Immature natural killer cell (primary cell): ENCODE results near the gene CFAP298. TPM values are rescaled to one million over a fixed set of nuclear protein-coding genes. Genes with fewer than 3 reads are reported as not detected.
A peak's percentile ranks its signal among the peaks of the same experiment; 100 is the strongest.

Experiments
- DNase-seq, 3 donors: peaks; one replicate each; pipeline ENCODE4 v3.0.0; 2022; ENCODE audit warnings: mixed read lengths in 1 of 3
- H3K27ac Mint-ChIP-seq, 6 donors: one replicate each; pipeline ENCODE4 v1.8.0; 2020; ENCODE audit warnings: mixed read lengths in 6 of 6, mild to moderate bottlenecking in 5 of 6, inconsistent platforms in 4 of 6, moderate library complexity in 3 of 6
- H3K27me3 Mint-ChIP-seq, 3 donors: one replicate each; pipeline ENCODE4 v1.8.0; 2020 to 2021; ENCODE audit warnings: low read depth in 3 of 3, mild to moderate bottlenecking in 3 of 3, mixed read lengths in 3 of 3, moderate library complexity in 3 of 3, inconsistent platforms in 1 of 3
- H3K36me3 Mint-ChIP-seq, 3 donors: one replicate each; pipeline ENCODE4 v1.8.0; 2020; ENCODE audit warnings: mixed read lengths in 3 of 3, inconsistent platforms in 2 of 3, mild to moderate bottlenecking in 2 of 3
- H3K4me1 Mint-ChIP-seq, 2 donors: one replicate each; pipeline ENCODE4 v1.8.0; 2020; ENCODE audit warnings: inconsistent platforms in 2 of 2, mild to moderate bottlenecking in 2 of 2, mixed read lengths in 2 of 2, moderate library complexity in 1 of 2
- H3K4me3 Mint-ChIP-seq, 5 donors: one replicate each; pipeline ENCODE4 v1.8.0; 2020; ENCODE audit warnings: mild to moderate bottlenecking in 5 of 5, mixed read lengths in 5 of 5, inconsistent platforms in 3 of 5, moderate library complexity in 3 of 5
- H3K9me3 Mint-ChIP-seq, 6 donors: one replicate each; pipeline ENCODE4 v1.8.0; 2020; ENCODE audit warnings: mild to moderate bottlenecking in 6 of 6, mixed read lengths in 6 of 6, inconsistent platforms in 4 of 6, moderate library complexity in 3 of 6
- polyA plus RNA-seq, 3 donors: library from polyadenylated mRNA; unstranded; fragments of 300-500 nt; fragmentation: Illumina TruSeq; gene quantifications; one replicate each; pipeline ENCODE4 v1.2.3, GENCODE V29; 2021

CFAP298 gene
- polyA plus RNA-seq, 3 donors from 2014 or later = 40.2 to 56.2 (median 46.8) TPM

- H3K27ac Mint-ChIP-seq = peak overlapping the region in 2 of 6 donors; percentile 2 to 57
- H3K36me3 Mint-ChIP-seq = peaks cover 5 to 7% (median 6%) of the 10 kb centered on the region in 3 donors
- DNase-seq = no peak
- H3K27me3 Mint-ChIP-seq = no peaks in the 10 kb centered on the region
- no peaks in the 10 kb centered on the region for H3K9me3 Mint-ChIP-seq
- no peak overlapping the region for H3K4me3 Mint-ChIP-seq
- H3K4me1 Mint-ChIP-seq = peaks cover 6 to 10% of the 10 kb centered on the region in 2 donors
Measured at GRCh38 chr21:32549440-32549839, 62.7 kb downstream of the CFAP298 start.

Other genes with a start within 250 kb of the CFAP298 start
- gene URB1, start 219.4 kb downstream of the CFAP298 start, polyA plus RNA-seq = 1 to 10 TPM; 1.1 to 2.3 (median 1.3) TPM
- 10 to 100 TPM in 2 of 3 donors, 1 to 10 TPM in 1; 9.0 to 33.8 (median 20.0) TPM for gene EVA1C, start 199.7 kb downstream of the CFAP298 start, polyA plus RNA-seq
- under 1 TPM in 2 of 3 donors, not detected in 1; 0.31 to 0.75 TPM for gene TCP10L, start 26.9 kb downstream of the CFAP298 start, polyA plus RNA-seq
- gene SYNJ1, start 115.6 kb upstream of the CFAP298 start, polyA plus RNA-seq = 1 to 10 TPM in 2 of 3 donors, under 1 TPM in 1; 0.05 to 7.9 (median 2.1) TPM
- 10 to 100 TPM in 1 of 3 donors, 1 to 10 TPM in 2; 1.3 to 11.6 (median 4.9) TPM for gene PAXBP1, start 159.4 kb upstream of the CFAP298 start, polyA plus RNA-seq